ENCODE results near the gene PRR12.

The PRR12 gene

DNA sequence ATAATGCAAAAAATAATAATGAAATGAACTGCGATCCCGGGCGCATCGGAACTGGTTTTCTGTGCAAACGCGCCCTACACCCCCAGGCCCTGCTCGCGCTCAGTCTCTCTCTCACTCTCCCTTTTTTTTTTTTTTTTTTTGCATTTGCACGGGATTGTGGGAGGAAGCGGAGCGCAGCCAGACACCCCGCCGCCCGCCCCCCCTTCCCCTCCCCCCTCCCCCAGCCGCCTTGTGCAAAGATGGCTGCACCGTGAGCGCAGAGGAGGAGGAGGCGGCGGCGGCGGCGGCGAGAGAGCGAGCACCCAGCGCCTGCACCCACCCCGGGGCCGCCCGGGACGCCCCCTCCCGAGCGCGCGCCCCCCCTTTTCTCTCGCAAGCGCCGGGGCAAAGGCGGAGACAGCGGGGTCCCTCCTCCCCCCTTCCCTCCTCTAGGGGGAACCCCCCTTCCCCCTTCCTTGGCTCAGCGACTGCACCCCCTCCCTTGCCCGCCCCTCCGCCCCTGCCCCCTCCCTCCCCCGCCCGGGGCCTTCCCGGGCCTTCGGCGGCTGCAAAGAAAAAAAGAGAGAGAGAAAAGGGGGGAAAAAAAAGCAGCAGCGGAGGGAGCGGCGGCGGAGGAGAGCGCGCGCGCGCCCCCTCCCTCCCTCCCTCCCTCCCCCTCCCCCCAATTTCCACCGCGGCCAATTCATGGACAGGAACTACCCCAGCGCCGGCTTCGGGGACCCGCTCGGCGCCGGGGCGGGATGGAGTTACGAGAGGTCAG, at the start of gene PRR12:
TSS of gene PRR12 (plus strand) at position 212 of the 760 bp plus-strand sequence. CDS start at position 685, 473 bp downstream.
- peak; percentile 90 for DNase-seq (ENCODE audit: low spot score)

GRCh38 chr19:49541914-49542313, 49.1 kb upstream of the PRR12 start:
- DNase-seq (ENCODE audit: low spot score) = no peak

DNA sequence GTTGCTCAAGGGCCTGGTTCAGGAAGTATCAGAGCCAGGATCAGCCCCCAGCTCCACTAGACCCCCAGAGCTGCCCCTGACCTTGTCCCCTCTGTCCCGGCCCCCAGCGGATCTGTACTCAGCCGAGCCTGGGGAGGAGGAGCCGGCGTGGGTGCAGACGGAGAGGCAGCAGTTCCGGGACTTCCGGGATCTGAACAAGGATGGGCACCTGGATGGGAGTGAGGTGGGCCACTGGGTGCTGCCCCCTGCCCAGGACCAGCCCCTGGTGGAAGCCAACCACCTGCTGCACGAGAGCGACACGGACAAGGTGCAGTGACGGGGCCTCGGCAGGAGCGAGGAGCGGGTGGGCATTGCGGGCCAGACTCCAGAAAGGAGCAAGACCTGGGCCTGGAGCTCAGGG, 48.5 kb upstream of the PRR12 start:
- no peak for DNase-seq (ENCODE audit: low spot score)

DNA sequence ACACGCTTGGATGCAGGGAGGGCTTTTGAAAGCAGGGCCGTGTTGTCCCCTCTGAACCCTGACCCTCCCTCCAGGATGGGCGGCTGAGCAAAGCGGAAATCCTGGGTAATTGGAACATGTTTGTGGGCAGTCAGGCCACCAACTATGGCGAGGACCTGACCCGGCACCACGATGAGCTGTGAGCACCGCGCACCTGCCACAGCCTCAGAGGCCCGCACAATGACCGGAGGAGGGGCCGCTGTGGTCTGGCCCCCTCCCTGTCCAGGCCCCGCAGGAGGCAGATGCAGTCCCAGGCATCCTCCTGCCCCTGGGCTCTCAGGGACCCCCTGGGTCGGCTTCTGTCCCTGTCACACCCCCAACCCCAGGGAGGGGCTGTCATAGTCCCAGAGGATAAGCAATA, 48.0 kb upstream of the PRR12 start:
- no peak for DNase-seq (ENCODE audit: low spot score)

- no peak for DNase-seq (ENCODE audit: low spot score)
Observed at GRCh38 chr19:49544154-49544553, 46.8 kb upstream of the PRR12 start.

GRCh38 chr19:49546825-49547565, 44.0 kb upstream of the PRR12 start:
- peak; percentile 88 for DNase-seq (ENCODE audit: low spot score)

DNA sequence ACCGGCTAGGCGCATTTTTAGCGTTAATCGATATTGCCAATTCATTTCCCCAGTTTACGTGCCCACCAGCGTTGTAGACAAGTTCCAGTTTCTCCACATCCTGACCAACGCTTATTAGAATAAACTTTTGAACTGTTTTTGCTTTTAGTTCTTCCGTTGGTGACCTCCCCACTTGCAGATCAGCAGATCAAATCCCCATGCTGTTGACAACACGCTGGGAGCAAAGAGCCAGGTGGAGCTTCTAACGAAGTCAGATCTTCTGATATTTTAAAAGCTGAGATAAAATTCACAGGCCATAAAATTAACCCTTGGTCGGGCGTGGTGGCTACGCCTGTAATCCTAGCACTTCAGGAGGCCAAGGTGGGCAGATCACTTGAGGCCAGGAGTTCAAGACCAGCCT, 41.9 kb upstream of the PRR12 start:
- no peak for DNase-seq (ENCODE audit: low spot score)

DNA sequence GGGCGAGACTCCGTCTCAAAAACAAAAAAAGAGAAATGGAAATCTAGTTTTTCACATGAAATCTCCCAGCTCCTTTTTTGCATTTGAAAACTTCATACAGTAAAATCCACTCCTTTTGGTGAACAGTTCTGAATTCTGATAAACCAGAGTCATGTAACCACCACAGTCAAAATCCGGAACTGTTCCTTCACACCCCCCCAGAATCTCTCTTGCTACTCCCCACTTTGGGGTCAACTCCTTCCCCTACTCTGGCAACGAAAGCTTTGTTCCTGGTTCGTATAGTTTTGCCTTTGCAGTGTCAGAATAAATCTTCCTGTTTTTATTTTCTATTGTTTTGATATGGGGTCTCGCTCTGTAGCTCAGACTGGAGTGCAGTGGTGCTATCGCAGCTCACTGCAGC, 39.5 kb upstream of the PRR12 start:
- no peak for DNase-seq (ENCODE audit: low spot score)

DNA sequence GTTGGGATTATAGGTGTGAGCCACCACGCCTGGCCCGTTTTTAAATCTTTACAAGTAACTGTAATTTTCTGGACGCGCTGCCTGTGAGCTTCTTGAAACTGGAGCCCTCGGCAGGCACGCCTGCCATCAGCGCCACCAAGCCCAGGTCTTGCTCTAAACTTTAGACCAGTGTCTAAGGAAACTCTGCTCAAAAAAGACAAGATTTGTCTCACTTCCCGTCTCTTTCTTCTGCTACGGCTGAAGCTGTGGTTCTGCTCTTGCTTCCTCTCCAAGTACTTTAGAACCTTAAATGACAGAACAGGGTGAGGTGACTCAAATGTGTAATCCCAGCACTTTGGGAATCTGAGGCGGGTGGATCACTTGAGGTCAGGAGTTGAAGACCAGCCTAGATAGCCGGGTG, 38.2 kb upstream of the PRR12 start:
- no peak for DNase-seq (ENCODE audit: low spot score)

DNA sequence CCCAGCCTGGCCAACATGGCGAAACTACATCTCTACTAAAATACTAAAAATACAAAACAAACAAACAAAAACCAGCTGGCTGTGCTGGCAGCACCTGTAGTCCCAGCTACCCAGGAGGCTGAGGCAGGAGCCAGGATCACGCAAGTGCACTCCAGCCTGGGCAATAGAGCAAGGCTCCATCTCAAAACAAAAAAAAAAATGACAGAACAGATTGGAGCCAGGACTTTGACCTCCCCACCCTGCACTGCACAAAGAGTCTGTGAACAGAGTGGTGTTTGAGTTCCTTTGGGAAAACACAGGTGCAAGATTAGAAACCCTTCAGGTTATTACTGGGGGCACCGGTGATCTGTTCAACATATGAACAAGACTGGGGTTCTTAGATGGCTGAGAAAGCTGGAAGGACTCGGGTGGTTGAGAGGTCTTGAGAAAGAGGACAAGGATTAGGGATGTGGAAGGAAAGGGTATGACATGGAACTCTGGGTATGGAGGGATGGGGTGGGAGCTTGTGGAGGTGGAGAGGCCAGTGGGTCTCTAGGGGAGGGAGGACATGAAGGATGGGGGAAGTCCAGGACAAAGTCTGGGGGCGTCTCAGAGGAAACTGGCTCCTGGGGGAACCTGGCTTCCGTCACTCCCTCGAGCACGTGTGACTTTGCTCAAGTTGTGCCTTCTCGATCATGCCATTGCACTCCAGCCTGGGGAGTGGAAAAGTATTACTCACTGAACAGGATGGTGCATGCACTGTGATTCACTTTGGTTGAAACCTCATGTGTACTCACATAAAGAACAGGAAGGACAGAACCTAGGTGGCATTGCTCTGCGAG, 37.3 kb upstream of the PRR12 start:
- peak; percentile 63 for DNase-seq (ENCODE audit: low spot score)

DNA sequence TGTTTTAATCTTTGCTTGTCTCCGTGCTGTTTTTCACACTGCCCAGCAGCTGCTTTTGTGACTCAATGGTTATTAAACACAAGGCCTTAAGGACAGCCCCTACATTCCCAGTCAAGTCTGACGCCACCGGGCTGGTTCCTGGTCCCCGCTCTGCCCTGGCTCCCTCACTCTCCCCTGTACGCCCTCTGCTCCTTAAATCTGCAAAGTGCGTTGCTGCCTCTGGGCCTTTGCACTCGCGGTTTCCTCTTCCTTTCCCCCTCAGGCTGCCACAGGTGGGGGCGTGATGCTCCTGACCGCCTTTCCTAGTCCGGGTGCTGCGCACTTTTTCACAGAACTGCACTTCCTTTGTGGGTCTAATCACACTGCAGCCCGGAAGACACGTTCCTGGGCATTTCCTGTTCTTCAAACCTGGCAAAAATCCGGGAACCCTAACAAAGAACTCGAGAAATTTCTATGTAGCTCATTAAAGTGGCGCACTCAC, 36.2 kb upstream of the PRR12 start:
- no peak for DNase-seq (ENCODE audit: low spot score)

DNA sequence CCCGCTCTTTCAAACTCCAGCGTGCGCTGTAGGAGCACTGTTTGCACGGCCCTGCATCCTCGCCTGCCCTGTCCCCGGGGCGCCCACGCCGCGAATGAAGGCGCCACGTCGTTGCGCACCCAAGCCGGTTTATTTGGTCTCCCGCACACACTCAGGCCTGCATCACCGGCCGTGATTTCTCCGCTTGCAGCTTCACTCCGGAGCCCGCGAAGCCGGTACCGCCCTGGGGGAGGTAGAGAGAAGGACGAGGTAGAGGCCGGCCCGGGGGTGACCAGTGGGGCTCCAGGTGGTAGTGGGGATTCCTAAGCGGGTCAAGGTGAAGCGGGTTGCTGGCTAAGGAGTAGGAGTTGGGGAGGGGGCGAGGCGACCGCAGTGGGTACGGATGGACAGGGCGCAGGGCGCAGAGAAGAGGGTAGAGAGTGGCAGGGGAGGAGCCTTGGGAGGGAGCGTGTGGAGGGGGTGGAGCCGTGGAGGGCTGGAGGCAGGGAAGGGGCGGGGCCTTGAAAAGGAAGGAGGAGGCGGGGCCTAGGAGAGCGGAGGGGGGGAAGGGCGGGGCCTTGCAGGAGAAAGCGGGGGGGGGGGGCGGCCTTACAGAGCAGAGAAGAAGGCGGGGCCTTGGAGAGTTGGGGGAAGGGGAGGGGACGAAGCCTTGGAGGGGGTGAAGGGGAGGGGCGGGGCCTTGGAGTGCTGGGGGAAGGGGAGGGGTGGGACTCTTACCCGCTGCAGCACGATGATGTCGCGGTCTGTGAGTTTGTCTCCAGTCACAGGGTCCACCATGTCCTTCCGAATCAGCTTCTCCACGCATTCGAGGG, 35.2 kb upstream of the PRR12 start:
- DNase-seq (ENCODE audit: low spot score) = peak; percentile 85

DNA sequence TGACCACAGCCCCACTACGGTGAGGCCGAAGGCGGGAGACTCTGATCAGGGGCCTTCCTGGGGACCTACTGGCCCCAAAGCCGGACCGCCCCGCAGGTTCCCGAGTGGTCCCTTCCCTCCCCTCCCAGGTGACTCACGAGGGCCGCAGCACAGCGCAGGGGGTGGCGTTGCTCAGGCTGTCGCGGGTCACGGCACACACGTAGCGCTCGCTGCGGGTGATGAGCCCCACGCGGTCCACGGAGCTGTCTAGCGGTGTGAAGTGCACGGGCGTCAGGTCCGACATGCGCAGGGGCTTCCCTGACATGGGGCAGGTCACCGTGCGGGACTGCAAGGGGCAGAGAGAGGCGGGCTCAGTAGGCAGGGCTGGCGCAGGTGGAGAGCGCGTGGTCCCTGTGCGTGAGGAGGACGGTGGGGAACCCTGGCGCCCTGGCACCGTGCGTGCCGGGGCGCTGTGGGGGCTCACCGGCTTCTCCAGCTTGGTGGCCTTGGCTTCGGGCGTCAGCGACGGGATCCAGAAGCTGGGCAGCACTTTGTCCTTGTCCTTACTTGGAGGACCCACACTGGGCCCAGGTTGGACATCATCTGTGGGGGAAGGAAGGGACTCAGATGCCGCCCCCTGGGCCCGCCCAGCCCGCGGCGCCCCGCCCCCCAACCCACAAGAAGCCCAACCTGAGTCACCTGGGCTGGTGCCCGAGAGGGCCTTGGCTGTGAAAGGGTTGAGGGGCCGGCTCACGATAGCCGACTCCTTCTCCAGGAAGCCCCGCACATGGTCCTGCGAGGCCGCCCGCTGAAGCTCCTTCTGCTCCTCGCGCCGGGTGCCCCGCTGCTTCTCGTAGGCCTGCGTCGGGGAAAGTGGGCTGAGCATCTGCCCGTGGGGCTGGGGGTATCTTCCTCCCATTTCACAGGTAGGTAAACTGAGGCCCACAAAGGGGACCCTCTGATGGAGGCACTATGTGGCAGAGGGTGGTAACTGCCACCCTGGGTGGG, 34.3 kb upstream of the PRR12 start:
- DNase-seq (ENCODE audit: low spot score) = no peak

DNA sequence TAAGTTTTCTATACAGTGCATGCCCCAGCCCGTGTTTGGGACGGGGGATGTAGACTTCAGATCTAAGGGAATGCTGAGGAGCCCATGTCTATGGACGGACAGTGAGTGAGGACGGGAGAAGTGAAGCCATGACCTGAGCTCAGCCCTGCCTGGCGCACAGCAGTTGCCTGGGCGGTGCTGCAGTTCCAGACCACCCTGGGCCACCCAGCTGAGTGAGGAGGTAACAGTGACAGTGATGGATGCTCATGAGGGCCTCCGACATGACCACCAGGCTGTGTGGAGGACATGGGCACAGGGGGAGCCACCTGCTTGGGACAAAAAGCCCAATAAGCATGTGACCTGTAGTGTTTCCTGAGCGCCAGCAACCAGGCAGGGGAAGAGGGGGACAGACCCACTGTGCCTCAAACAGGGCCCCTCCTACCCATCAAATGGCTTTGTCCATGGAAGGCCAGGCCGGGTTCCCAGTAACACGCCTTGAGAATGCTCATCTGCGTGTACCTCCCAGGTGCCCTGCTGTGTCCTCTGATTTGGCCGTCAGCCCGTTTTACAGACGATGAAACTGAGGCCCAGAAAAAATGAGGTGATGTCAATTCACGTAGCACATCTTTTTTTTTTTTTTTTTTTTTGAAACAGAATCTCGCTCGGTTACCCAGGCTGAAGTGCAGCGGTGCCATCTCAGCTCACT, 33.2 kb upstream of the PRR12 start:
- DNase-seq (ENCODE audit: low spot score) = no peak

DNA sequence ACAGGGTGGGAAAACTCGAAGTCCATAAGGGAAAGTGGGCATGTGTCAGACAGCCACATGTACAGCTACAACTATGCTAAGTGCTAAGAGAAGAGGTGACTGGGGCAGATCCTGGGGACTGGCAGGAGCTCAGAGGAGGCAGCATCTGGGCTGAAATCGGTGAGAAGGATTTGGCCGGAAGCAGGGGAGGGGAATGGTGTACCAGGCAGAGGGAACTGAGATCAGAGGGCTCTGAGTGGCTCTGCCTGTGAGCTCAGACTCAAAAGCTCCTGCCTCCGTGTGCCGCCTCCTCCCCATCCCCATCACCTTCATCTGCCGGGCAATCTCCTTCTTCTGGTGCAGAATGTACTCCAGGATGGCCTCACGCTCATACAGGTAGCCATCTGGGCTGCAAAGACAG, 32.4 kb upstream of the PRR12 start:
- DNase-seq (ENCODE audit: low spot score) = no peak

DNA sequence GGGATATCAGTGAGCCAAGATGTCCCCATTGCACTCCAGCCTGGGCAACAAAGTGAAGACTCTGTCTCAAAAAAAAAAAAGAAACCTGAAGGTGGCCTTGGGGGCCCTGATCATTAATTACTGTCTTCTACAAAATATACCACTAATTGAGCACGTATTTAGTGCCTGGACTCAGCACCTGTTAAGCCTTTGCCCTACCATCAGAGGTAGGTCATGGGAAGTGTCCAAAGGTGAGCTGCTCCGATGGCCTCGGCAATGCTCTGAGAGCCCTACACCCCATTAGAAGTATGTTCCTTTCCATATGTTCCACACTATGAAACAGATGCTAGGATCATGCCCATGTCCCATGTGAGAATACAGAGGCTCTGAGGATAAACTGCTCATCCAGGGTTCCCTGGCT, 31.5 kb upstream of the PRR12 start:
- DNase-seq (ENCODE audit: low spot score) = no peak

- DNase-seq (ENCODE audit: low spot score) = no peak
Observed at GRCh38 chr19:49559928-49560327, 31.1 kb upstream of the PRR12 start.

GRCh38 chr19:49560358-49560900, 30.6 kb upstream of the PRR12 start:
- no peak for DNase-seq (ENCODE audit: low spot score)

- no peak for DNase-seq (ENCODE audit: low spot score)
Observed at GRCh38 chr19:49564616-49565045, 26.4 kb upstream of the PRR12 start.

DNA sequence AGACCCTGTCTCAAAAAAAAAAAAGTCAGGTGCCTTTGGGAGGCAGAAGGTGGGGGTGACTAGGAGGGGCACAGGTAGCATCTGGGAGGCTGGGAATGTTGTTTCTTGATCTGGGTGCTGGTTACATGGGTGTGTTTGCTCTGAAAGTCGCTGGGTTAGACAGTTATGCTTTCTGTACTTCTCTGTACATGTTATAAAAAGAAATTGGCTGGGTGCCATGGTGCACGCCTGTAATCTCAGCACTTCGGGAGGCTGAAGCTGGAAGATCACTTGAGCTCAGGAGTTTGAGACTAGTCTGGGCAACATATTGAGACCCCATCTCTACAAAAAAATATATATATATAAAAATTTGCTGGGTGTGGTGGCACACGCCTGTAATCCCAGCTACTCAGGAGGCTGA, 25.7 kb upstream of the PRR12 start:
- DNase-seq (ENCODE audit: low spot score) = no peak
